ENCODE measurements around the gene CFAP221.

The CFAP221 gene

DNA sequence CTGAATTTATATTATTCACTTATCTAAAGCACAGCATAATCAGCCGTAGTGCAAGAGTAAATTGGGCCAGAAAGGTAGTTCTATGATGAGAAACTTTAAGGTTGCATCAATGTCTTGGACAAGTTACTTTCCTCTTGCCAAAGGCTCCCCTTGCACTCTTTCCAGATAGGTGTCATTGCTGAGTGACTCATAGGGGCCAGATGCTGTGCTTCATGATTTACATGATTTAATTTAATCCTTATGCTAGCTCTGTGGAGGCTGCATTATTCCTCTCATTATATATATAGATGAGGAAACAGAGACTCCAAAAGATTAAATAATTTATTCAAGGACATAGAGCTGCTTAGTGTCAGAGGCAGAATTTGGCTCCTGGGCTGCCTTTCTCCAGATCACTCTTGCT is 5.0 kb downstream of the CFAP221 start:
- no peak overlapping the region for H3K27ac ChIP-seq
- TF ChIP-seq ZFX (IDR thresholded peaks at IDR 0.05), result no peak
- TF ChIP-seq, protein P1, sequence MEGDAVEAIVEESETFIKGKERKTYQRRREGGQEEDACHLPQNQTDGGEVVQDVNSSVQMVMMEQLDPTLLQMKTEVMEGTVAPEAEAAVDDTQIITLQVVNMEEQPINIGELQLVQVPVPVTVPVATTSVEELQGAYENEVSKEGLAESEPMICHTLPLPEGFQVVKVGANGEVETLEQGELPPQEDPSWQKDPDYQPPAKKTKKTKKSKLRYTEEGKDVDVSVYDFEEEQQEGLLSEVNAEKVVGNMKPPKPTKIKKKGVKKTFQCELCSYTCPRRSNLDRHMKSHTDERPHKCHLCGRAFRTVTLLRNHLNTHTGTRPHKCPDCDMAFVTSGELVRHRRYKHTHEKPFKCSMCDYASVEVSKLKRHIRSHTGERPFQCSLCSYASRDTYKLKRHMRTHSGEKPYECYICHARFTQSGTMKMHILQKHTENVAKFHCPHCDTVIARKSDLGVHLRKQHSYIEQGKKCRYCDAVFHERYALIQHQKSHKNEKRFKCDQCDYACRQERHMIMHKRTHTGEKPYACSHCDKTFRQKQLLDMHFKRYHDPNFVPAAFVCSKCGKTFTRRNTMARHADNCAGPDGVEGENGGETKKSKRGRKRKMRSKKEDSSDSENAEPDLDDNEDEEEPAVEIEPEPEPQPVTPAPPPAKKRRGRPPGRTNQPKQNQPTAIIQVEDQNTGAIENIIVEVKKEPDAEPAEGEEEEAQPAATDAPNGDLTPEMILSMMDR (conservative IDR thresholded peaks at IDR 0.05), result no peak

DNA sequence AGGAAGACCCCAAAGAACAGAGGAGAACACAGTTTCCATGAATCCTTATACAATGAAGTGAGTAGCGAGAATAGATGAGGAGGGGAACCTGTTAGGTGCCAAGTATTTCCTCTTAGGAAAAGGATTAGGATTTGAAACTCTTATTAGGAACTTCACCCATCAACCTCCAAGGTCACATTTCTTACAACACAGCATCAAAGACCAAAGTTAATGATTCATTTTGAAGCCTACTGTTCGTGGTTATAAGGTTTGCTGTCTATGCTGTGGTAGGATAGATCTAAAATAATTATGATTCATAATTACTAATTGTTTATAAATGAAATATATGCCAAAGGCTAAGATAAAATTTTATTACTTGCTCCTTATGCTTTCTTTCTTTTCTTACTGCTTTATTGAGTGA is 6.1 kb downstream of the CFAP221 start:
- TF ChIP-seq ZFX (IDR thresholded peaks at IDR 0.05), result no peak
- TF ChIP-seq, protein P1 (conservative IDR thresholded peaks at IDR 0.05), result no peak
- no peak overlapping the region for H3K27ac ChIP-seq

DNA sequence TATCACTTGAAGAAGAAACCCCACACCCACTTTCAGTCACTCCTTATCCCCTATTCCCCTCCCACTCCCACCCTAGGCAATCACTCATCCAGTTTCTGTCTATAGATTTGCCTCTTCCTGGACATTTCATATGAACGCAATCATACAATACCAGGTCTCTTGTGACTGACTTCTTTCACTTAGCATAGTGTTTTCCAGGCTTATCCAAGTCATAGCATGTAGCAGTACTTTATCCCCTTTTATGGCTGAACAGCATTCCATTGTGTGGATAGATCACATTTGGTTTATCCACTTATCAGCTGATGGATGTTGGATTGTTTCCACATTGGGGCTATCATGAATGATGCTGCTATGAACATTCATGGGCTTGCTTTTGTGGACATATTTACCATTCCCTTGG is 6.6 kb downstream of the CFAP221 start:
- no peak overlapping the region for H3K27ac ChIP-seq

DNA sequence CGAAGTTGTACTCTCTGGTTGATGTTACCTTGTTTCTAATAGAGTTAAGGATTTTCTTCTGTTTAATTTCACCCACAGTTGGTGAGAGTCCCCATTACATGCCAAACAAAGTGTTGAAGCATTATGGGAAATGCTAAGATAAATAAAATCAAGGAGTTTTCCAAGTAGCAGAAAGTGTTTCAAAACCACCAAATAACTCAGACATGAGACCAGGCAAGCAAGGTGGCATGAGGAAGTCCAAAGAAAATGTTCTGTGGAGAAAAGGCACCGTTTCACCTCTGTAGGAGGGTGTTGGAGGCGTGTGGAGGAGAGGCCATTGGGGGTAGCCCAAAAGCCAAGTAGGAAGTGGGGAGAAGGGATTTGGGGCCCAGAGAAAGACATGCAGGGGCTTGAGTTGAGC is 8.7 kb downstream of the CFAP221 start:
- no peak overlapping the region for H3K27ac ChIP-seq
- no peak for TF ChIP-seq ZFX (IDR thresholded peaks at IDR 0.05)
- TF ChIP-seq, protein P1 (conservative IDR thresholded peaks at IDR 0.05), result no peak

More for the DNA sequence above, 6.6 kb downstream of the CFAP221 start:
- no peak for TF ChIP-seq ZFX (IDR thresholded peaks at IDR 0.05)
- TF ChIP-seq, protein P1 (conservative IDR thresholded peaks at IDR 0.05), result no peak

DNA sequence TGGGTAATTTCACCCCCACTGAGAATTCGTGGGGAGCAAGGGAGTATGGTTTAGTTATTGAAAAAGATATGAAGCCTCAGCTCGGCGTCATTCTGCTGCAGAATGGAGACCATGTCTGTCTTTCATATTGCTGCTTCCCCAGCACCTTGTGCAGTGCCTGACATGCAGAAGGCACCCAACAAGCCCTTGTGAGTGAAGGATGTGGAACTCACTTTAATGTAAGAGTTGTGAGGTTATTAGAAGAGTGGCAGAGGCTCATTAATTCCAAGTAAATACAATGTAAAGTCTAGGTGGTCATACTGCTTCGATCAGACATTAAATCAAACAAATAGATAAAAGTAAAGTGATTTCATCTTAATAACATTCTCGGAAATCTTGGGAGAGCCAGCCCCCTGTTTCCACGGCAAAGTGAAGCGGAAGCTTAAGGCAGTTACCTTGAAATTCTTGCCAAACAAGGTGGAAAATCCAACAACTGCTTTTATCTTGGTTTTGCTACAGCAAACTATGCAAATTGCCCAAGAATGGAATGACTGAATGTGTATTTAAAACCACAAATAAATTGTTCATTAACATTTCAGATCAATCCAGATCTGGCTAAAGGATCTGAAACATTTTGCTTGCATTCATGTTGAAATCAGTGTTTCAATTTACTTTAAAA is 9.6 kb downstream of the CFAP221 start:
- H3K27ac ChIP-seq, result no peak overlapping the region
- TF ChIP-seq, protein P1 (conservative IDR thresholded peaks at IDR 0.05), result no peak
- no peak for TF ChIP-seq ZFX (IDR thresholded peaks at IDR 0.05)

DNA sequence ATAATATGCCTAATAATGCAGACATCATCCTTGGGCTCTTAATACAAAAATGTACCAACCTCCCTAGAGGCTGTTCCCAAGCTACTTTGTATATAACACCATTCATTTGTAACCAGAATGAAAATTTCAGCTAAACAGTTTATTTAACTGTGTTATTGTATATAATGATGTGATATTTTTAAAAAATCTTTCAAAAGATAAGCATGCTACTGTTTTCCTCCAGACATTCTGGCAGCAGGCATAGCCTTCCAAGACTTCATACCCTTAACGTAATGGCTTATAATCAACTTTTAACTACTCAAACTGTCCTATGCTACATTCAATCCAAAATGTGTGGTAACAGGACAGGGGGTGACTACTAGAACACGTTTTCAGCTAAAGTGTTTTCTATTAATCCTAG is 21.2 kb downstream of the CFAP221 start:
- TF ChIP-seq, protein P1 (conservative IDR thresholded peaks at IDR 0.05), result no peak
- no peak for TF ChIP-seq ZFX (IDR thresholded peaks at IDR 0.05)

DNA sequence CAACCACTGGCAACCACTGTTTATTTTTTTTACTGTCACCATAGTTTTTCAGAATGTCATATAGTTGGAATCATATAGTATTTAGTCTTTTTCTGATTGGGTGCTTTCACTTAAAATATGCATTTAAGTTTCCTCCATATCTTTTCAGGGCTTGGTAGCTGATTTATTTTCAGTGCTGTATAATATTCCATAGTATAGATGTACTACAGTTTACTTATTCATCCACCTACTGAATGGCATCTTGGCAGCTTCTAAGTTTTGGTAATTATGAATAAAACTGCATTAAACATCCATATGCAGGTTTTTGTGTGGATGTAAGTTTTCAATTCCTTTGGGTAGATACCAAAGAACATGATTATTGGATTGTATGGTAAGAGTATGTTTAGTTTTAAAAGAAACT is 23.0 kb downstream of the CFAP221 start:
- no peak overlapping the region for H3K27ac ChIP-seq
- TF ChIP-seq, protein P1 (conservative IDR thresholded peaks at IDR 0.05), result no peak
- no peak for TF ChIP-seq ZFX (IDR thresholded peaks at IDR 0.05)

More for the DNA sequence above, 21.2 kb downstream of the CFAP221 start:
- no peak overlapping the region for H3K27ac ChIP-seq

All from C4-2B (cell line).